Measurements from ENCODE around the gene BORCS6.

The BORCS6 gene

DNA sequence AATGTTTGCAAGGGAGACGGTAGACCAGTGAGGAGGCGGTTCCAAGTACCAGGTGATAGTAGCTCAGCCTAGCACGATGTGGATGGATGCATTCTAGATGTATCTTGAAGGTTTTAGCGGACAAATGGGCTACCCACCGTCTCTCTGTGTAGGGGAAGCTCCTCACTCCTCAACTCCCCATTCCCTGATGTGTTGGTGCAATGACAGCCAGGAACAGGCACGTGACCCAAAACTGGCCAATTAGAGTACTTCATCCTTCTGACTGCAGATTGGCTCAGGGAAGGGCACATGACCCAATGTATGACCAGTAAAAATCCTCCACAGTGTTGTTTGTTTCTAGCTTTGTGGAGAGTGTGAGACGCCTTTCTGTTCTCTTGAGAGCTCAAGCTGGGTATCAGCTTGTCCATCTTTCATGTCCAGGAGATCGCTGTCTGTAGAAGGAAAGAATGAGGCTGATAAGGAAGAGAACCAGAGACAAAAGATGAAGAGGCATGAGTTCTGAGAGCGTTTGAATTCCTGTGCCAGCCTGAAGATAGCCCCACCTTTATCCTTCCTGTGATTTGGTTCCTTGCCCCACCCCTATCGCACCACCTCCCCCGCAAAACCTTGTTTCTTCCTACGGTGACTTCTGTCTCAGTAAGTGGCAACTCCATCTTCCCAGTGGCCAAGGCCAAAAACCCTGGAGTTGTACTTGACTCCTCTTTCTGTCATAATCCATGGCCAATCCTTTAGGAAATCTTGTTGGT, 2.3 kb upstream of the BORCS6 start:
- no peak overlapping the region for H3K27ac ChIP-seq
- no peak overlapping the region for H3K4me3 ChIP-seq (ENCODE audit: low read depth, low read length)
- no peaks in the 10 kb centered on the region for H3K27me3 ChIP-seq (ENCODE audit: insufficient read depth, low read depth, severe bottlenecking)
- no peaks in the 10 kb centered on the region for H3K9me3 ChIP-seq (ENCODE audit: severe bottlenecking)
- H3K36me3 ChIP-seq, result no peaks in the 10 kb centered on the region
- DNase-seq, result no peak
- TF ChIP-seq, protein P1, sequence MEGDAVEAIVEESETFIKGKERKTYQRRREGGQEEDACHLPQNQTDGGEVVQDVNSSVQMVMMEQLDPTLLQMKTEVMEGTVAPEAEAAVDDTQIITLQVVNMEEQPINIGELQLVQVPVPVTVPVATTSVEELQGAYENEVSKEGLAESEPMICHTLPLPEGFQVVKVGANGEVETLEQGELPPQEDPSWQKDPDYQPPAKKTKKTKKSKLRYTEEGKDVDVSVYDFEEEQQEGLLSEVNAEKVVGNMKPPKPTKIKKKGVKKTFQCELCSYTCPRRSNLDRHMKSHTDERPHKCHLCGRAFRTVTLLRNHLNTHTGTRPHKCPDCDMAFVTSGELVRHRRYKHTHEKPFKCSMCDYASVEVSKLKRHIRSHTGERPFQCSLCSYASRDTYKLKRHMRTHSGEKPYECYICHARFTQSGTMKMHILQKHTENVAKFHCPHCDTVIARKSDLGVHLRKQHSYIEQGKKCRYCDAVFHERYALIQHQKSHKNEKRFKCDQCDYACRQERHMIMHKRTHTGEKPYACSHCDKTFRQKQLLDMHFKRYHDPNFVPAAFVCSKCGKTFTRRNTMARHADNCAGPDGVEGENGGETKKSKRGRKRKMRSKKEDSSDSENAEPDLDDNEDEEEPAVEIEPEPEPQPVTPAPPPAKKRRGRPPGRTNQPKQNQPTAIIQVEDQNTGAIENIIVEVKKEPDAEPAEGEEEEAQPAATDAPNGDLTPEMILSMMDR (IDR thresholded peaks at IDR 0.05; ENCODE audit: low read depth, low read length), result no peak

DNA sequence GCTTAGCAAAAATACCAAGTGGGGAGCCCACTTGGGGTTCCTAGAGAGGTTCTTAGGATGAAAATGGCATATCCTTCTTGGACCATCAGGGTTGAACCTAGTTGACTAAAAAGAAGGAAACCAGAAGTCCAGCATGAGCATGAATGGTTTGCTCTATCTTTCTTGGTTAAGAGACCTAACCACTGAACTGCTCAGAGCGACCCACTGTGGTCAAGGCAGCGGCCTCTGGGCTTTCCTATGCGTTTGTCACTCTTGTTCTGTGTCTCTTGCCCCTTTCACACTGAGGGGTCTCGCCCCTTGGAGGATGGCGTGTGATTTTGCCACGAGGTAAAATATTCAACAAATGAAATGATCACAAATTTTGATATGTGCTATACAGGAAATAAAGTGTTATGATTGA, 526 bp upstream of the BORCS6 start:
- H3K9me3 ChIP-seq (ENCODE audit: severe bottlenecking), result no peaks in the 10 kb centered on the region
- DNase-seq, result no peak
- H3K36me3 ChIP-seq, result no peaks in the 10 kb centered on the region
- no peak overlapping the region for H3K4me3 ChIP-seq (ENCODE audit: low read depth, low read length)
- TF ChIP-seq, protein P1 (IDR thresholded peaks at IDR 0.05; ENCODE audit: low read depth, low read length), result no peak
- no peak overlapping the region for H3K27ac ChIP-seq
- H3K27me3 ChIP-seq (ENCODE audit: insufficient read depth, low read depth, severe bottlenecking), result no peaks in the 10 kb centered on the region

DNA sequence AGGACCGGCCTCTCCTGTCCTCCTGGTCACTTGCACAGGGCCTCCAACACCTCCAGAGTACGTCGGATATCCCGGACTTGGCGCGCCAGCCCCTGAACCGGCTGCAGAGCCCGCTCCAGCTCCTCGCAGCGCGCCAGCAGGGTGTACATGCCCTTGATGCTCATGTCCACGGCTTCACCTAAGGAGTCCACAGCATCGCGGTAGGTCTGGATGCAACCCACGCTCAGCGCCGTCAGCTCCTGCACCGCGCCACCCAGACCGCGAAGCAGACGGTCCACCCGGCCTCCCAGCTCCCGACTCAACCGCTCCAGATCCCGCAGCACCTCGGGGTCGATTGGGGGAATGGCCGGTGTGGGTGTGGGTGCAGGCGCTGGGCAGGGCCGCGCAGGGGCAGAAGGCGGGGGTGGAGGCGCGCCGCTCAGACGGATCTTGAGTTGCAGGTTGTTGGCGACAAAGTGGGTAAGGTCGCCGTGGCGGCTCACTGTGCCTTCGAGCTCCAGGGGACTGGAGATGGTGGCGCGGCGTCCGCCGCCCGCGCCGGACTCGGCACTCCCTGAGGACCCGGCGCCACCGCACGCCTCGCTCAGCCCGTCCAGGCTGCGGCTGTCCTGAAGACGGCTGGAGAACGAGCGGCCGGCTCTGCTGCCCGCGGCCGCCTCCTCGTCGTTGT, 804 bp downstream of the BORCS6 start:
- Histone ChIP-seq H3K9me3 (ENCODE audit: severe bottlenecking) (no peaks in the 10 kb centered on the region), H3K27me3 (ENCODE audit: insufficient read depth, low read depth, severe bottlenecking) (no peaks in the 10 kb centered on the region), H3K36me3 (no peaks in the 10 kb centered on the region), H3K4me3 (ENCODE audit: low read depth, low read length) (peak overlapping the region; percentile 98), H3K27ac (peak overlapping the region; percentile 72)
- TF ChIP-seq, protein P1 (IDR thresholded peaks at IDR 0.05; ENCODE audit: low read depth, low read length), result no peak
- no peak for DNase-seq

DNA sequence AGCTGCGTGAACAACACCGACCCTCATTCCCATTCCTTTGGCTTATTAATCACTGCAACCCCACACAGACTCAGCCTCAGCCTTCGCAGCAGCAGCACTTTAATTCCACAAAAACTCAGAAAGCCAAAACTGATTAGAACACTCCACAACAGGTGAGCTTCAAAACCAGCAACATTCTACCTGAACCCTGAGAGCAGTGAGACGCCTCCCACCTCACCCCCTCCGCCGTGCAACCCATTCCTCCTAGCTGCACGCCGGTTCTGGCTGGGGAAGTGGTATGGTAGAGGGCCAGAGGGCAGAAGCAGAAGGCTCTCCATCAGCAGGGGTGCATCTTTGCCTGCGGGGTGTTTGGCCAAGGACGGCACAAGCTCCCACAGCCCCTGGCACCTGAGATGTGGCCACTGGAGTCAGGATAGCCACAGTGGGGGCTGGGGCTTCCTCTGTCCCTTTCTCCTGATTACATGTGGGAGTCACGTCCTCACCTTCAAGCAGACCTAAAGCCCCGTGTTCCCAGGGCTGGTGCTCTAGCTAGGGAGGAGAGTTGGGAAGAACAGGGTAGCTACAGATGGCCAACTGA, 1.6 kb downstream of the BORCS6 start:
- Histone ChIP-seq H3K27ac (peak overlapping the region; percentile 45), H3K27me3 (ENCODE audit: insufficient read depth, low read depth, severe bottlenecking) (no peaks in the 10 kb centered on the region), H3K9me3 (ENCODE audit: severe bottlenecking) (no peaks in the 10 kb centered on the region), H3K36me3 (no peaks in the 10 kb centered on the region), H3K4me3 (ENCODE audit: low read depth, low read length) (peak overlapping the region; percentile 98)
- no peak for DNase-seq
- TF ChIP-seq, protein P1 (IDR thresholded peaks at IDR 0.05; ENCODE audit: low read depth, low read length), result no peak

DNA sequence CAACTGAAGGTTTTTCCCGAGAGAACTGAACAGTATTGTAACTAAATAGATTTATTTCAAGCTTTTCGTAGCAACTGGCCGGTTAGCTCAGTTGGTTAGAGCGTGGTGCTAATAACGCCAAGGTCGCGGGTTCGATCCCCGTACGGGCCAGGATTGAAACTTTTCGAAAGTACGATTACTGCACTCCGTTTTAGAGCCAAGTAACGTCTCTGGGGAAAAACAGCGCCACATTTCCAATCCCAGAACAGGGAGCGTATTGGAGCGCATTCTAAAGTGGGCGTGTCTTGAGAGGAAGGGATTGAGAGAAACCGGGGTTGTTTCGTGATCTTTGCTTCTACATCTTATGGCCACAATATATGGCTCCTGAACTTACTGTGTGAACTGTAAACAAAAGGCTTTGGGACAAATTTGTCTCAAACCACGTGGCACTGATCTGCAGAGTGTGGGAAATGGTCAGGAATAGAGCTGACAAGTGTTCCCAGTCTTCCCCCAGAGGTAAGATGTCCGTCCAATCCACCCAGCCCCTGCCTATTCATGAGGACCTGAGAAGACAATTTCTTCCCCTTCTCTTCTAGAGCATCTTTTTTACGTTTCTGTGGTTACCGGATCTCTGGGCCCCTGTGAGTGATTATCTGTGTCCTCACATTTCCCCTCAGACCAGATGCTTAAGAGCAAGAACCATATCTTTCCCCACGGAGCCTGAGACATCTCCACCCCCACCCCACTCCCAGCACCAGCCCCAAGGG, 2.3 kb downstream of the BORCS6 start:
- H3K27me3 ChIP-seq (ENCODE audit: insufficient read depth, low read depth, severe bottlenecking), result no peaks in the 10 kb centered on the region
- no peaks in the 10 kb centered on the region for H3K9me3 ChIP-seq (ENCODE audit: severe bottlenecking)
- peak overlapping the region; percentile 98 for H3K4me3 ChIP-seq (ENCODE audit: low read depth, low read length)
- H3K36me3 ChIP-seq, result no peaks in the 10 kb centered on the region
- DNase-seq, result peak; percentile 94
- TF ChIP-seq, protein P1 (IDR thresholded peaks at IDR 0.05; ENCODE audit: low read depth, low read length), result no peak
- peak overlapping the region; percentile 85 for H3K27ac ChIP-seq
